ENCODE measurements around the gene ARHGAP45.
A peak's percentile ranks its signal among the peaks of the same experiment; 100 is the strongest.

The ARHGAP45 gene

GRCh38 chr19:1118999-1119398, 52.0 kb downstream of the ARHGAP45 start:
- Histone ChIP-seq H3K9me3 (ENCODE audit: control insufficient read depth, insufficient read depth, low read depth, low read length) (no peaks in the 10 kb centered on the region), H3K36me3 (ENCODE audit: control insufficient read depth, insufficient read depth, low read length) (peaks cover 77% of the 10 kb centered on the region), H3K9ac (ENCODE audit: low read length) (no peak overlapping the region), H3K27ac (ENCODE audit: low read depth, low read length) (no peak overlapping the region), H3K27me3 (ENCODE audit: control insufficient read depth, insufficient read depth, low read length) (no peaks in the 10 kb centered on the region), H3K4me1 (ENCODE audit: control insufficient read depth, insufficient read depth, low read length) (peaks cover 14% of the 10 kb centered on the region; the same call in 1 of the 2 replicates), H3K4me3 (ENCODE audit: low read depth, low read length) (no peak overlapping the region)

DNA sequence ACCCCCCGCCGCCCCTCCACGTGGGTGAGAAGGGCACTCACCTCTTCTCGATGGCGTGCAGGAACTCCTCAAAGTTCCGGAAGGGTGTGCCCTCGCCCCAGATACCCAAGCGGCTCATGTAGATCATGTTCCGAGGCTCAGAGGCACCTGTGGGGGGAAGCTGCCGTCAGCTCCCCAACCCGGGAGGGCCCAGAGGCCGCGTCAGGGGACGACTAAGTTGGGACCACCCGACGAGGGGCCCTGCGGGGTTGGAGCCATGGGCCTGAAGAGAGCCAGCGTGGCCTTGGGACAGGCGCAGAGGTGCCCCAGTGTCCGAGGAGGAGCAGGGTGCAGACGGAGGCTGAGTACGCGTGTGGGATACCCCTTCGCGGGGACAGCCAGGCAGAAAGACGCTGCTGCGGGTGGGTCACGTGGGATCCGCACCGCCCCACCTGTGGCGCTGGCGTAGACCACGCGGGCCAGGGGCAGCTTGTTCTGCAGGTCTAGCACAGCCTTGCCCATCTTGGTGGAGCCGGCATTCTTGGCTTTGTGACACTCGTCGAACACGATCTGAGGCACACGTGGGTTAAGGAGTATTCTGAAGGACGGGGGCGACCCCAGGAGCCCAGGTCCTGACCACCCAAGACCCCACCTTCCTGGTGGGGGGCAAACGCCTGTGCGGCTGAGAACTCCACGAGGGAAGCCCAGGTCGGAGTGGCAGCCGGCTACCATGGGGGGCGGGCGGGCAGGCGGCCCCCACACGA, 52.7 kb downstream of the ARHGAP45 start:
- H3K4me3 ChIP-seq (ENCODE audit: low read depth, low read length) = no peak overlapping the region
- peaks cover 12% of the 10 kb centered on the region; the same call in 1 of the 2 replicates for H3K4me1 ChIP-seq (ENCODE audit: control insufficient read depth, insufficient read depth, low read length)
- H3K36me3 ChIP-seq (ENCODE audit: control insufficient read depth, insufficient read depth, low read length) = peaks cover 76% of the 10 kb centered on the region
- H3K9ac ChIP-seq (ENCODE audit: low read length) = no peak overlapping the region
- H3K27me3 ChIP-seq (ENCODE audit: control insufficient read depth, insufficient read depth, low read length) = no peaks in the 10 kb centered on the region
- H3K9me3 ChIP-seq (ENCODE audit: control insufficient read depth, insufficient read depth, low read depth, low read length) = no peaks in the 10 kb centered on the region
- no peak overlapping the region for H3K27ac ChIP-seq (ENCODE audit: low read depth, low read length)

DNA sequence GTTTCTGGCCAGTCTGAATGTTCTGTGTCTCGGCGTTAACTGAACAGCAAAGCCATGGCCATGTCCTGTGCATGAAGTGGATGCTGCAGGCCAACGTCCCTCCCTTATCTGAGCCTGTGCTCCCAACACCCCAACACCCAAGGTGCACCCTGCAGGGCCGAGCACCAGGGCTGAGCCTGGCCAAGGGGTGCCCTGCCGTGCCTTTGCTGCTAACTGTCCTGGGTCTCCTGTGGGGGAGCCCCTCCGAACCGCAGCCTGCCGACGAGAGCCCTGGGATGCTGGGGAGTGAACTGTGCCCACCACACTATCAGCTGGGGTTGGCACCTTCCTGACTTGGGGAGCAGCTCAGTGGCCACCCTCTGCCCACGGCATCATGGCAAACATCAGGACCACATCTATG, 54.4 kb downstream of the ARHGAP45 start:
- Histone ChIP-seq H3K27ac (ENCODE audit: low read depth, low read length) (no peak overlapping the region), H3K36me3 (ENCODE audit: control insufficient read depth, insufficient read depth, low read length) (peaks cover 72% of the 10 kb centered on the region)

GRCh38 chr19:1122021-1122971, 55.3 kb downstream of the ARHGAP45 start:
- Histone ChIP-seq H3K4me3 (ENCODE audit: low read depth, low read length) (no peak overlapping the region), H3K9ac (ENCODE audit: low read length) (no peak overlapping the region), H3K9me3 (ENCODE audit: control insufficient read depth, insufficient read depth, low read depth, low read length) (no peaks in the 10 kb centered on the region), H3K36me3 (ENCODE audit: control insufficient read depth, insufficient read depth, low read length) (peaks cover 75% of the 10 kb centered on the region), H3K4me1 (ENCODE audit: control insufficient read depth, insufficient read depth, low read length) (peaks cover 8% of the 10 kb centered on the region; the same call in 1 of the 2 replicates), H3K27ac (ENCODE audit: low read depth, low read length) (no peak overlapping the region), H3K27me3 (ENCODE audit: control insufficient read depth, insufficient read depth, low read length) (no peaks in the 10 kb centered on the region)

More for the DNA sequence above, 54.4 kb downstream of the ARHGAP45 start:
- Histone ChIP-seq H3K9ac (ENCODE audit: low read length) (no peak overlapping the region), H3K27me3 (ENCODE audit: control insufficient read depth, insufficient read depth, low read length) (no peaks in the 10 kb centered on the region), H3K4me1 (ENCODE audit: control insufficient read depth, insufficient read depth, low read length) (peaks cover 12% of the 10 kb centered on the region; the same call in 1 of the 2 replicates), H3K4me3 (ENCODE audit: low read depth, low read length) (no peak overlapping the region), H3K9me3 (ENCODE audit: control insufficient read depth, insufficient read depth, low read depth, low read length) (no peaks in the 10 kb centered on the region)

GRCh38 chr19:1122972-1123363, 56.0 kb downstream of the ARHGAP45 start:
- Histone ChIP-seq H3K27ac (ENCODE audit: low read depth, low read length) (no peak overlapping the region), H3K36me3 (ENCODE audit: control insufficient read depth, insufficient read depth, low read length) (peaks cover 76% of the 10 kb centered on the region), H3K4me1 (ENCODE audit: control insufficient read depth, insufficient read depth, low read length) (peaks cover 5% of the 10 kb centered on the region; the same call in 1 of the 2 replicates)

GRCh38 chr19:1123381-1123780, 56.4 kb downstream of the ARHGAP45 start:
- no peak overlapping the region for H3K9ac ChIP-seq (ENCODE audit: low read length)
- H3K27me3 ChIP-seq (ENCODE audit: control insufficient read depth, insufficient read depth, low read length) = no peaks in the 10 kb centered on the region
- peak overlapping the region; percentile 22; the same call in 1 of the 2 replicates for H3K27ac ChIP-seq (ENCODE audit: low read depth, low read length)
- peaks cover 5% of the 10 kb centered on the region; the same call in 1 of the 2 replicates for H3K4me1 ChIP-seq (ENCODE audit: control insufficient read depth, insufficient read depth, low read length)
- no peak overlapping the region for H3K4me3 ChIP-seq (ENCODE audit: low read depth, low read length)
- peaks cover 74% of the 10 kb centered on the region for H3K36me3 ChIP-seq (ENCODE audit: control insufficient read depth, insufficient read depth, low read length)
- H3K9me3 ChIP-seq (ENCODE audit: control insufficient read depth, insufficient read depth, low read depth, low read length) = no peaks in the 10 kb centered on the region

More at GRCh38 chr19:1122972-1123363, 56.0 kb downstream of the ARHGAP45 start:
- no peaks in the 10 kb centered on the region for H3K9me3 ChIP-seq (ENCODE audit: control insufficient read depth, insufficient read depth, low read depth, low read length)
- H3K9ac ChIP-seq (ENCODE audit: low read length) = no peak overlapping the region
- no peak overlapping the region for H3K4me3 ChIP-seq (ENCODE audit: low read depth, low read length)
- H3K27me3 ChIP-seq (ENCODE audit: control insufficient read depth, insufficient read depth, low read length) = no peaks in the 10 kb centered on the region

DNA sequence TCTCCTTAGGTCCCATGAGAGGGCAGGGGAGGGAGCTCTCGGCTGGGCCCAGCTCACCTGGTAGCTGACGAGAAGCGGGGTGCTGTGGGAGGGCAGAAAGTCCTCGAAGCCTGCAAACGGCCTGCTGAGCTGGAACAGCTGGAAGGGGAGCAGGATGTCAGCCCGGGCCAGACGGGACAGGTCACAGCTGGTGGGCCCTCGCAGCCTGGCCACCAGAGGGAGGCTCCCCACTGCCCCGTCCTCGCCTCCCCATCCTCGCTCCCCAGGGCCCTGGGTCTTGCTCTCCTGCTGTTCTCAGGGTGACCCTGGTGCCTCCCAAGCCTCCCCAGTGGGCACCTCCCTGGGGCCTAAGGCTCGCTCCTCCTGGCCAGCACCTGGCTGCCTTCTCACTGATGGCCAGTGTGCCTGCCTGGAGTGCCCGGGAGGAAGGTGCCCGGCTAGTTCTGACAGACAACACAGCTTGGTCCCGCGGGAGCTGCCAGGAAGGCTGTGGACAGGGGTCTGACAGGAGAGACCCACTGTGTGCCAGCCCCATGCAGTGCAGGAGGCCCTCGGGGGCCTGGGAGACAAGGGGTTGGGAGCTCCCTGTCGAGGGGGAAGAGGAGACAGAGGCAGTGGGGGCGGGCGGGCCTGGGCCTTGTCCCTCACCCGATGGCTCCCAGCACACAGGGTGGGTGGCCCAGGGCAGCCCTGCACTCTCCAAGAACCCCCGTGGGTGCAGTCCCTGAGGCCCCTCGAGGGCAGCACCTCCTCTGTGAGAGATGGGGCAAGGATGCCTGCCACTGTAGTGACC, 57.1 kb downstream of the ARHGAP45 start:
- Histone ChIP-seq H3K9ac (ENCODE audit: low read length) (no peak overlapping the region), H3K27me3 (ENCODE audit: control insufficient read depth, insufficient read depth, low read length) (no peaks in the 10 kb centered on the region), H3K4me3 (ENCODE audit: low read depth, low read length) (no peak overlapping the region), H3K27ac (ENCODE audit: low read depth, low read length) (no peak overlapping the region), H3K4me1 (ENCODE audit: control insufficient read depth, insufficient read depth, low read length) (peaks cover 5% of the 10 kb centered on the region; the same call in 1 of the 2 replicates), H3K9me3 (ENCODE audit: control insufficient read depth, insufficient read depth, low read depth, low read length) (no peaks in the 10 kb centered on the region), H3K36me3 (ENCODE audit: control insufficient read depth, insufficient read depth, low read length) (peaks cover 67% of the 10 kb centered on the region)

- Histone ChIP-seq H3K9me3 (ENCODE audit: control insufficient read depth, insufficient read depth, low read depth, low read length) (no peaks in the 10 kb centered on the region), H3K9ac (ENCODE audit: low read length) (no peak overlapping the region), H3K4me3 (ENCODE audit: low read depth, low read length) (no peak overlapping the region), H3K4me1 (ENCODE audit: control insufficient read depth, insufficient read depth, low read length) (peaks cover 5% of the 10 kb centered on the region; the same call in 1 of the 2 replicates), H3K36me3 (ENCODE audit: control insufficient read depth, insufficient read depth, low read length) (peaks cover 50% of the 10 kb centered on the region), H3K27me3 (ENCODE audit: control insufficient read depth, insufficient read depth, low read length) (no peaks in the 10 kb centered on the region), H3K27ac (ENCODE audit: low read depth, low read length) (no peak overlapping the region)
These were observed 58.9 kb downstream of the ARHGAP45 start for GRCh38 chr19:1125601-1126467.

- Histone ChIP-seq H3K27ac (ENCODE audit: low read depth, low read length) (no peak overlapping the region), H3K9me3 (ENCODE audit: control insufficient read depth, insufficient read depth, low read depth, low read length) (no peaks in the 10 kb centered on the region), H3K4me3 (ENCODE audit: low read depth, low read length) (no peak overlapping the region), H3K36me3 (ENCODE audit: control insufficient read depth, insufficient read depth, low read length) (peaks cover 38% of the 10 kb centered on the region), H3K9ac (ENCODE audit: low read length) (no peak overlapping the region), H3K4me1 (ENCODE audit: control insufficient read depth, insufficient read depth, low read length) (peaks cover 16% of the 10 kb centered on the region), H3K27me3 (ENCODE audit: control insufficient read depth, insufficient read depth, low read length) (no peaks in the 10 kb centered on the region)
These were observed 60.2 kb downstream of the ARHGAP45 start for GRCh38 chr19:1126984-1127760.
